ENCODE results near the gene MS4A14. TPM values are rescaled to one million over a fixed set of nuclear protein-coding genes. Genes with fewer than 3 reads are reported as not detected.

The MS4A14 gene
- polyA plus RNA-seq, 2 of the 4 experiments (the other 2 are of a cell fraction): not detected

DNA sequence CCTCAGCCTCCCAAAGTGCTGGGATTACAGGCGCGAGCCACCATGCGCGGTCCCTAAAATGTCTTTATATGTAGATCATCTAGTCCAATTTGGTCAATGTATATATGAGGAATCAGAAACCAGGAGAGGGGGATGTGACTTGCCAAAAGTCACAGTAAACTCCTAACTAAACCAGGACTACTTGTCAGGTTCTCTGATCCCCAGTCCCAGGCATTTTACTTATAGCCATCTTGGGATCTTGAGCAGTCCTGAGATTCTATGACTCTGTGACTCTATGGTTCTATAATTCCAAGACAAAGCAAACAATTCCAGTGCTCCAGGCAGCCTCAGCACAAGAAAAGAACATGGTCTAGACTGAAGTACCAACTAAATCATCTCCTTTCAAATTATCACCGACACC is 33.0 kb downstream of the MS4A14 start, which contains the start of gene MS4A5:
TSS of gene MS4A5 (plus strand) at position 301 of the 400 bp plus-strand sequence. CDS start 103 bp downstream, outside the sequence.
- H3K4me2 ChIP-seq: no peak within 1 kb of the TSS
- 84% methylated on average over 5 of the region's 5 CpGs for WGBS (ENCODE audit: missing lambda C conversion rate)
- H3K27ac ChIP-seq: no peak within 1 kb of the TSS
- H3K4me1 ChIP-seq: no peaks in the 10 kb centered on the region
- TF ChIP-seq RNF2 (IDR thresholded peaks at IDR 0.05; ENCODE audit: borderline replicate concordance, low read depth): no peak
- no peak for TF ChIP-seq HDAC2 (IDR thresholded peaks at IDR 0.05)
- TF ChIP-seq, protein P1, sequence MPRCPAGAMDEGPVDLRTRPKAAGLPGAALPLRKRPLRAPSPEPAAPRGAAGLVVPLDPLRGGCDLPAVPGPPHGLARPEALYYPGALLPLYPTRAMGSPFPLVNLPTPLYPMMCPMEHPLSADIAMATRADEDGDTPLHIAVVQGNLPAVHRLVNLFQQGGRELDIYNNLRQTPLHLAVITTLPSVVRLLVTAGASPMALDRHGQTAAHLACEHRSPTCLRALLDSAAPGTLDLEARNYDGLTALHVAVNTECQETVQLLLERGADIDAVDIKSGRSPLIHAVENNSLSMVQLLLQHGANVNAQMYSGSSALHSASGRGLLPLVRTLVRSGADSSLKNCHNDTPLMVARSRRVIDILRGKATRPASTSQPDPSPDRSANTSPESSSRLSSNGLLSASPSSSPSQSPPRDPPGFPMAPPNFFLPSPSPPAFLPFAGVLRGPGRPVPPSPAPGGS (IDR thresholded peaks at IDR 0.05): no peak
- no peak for TF ChIP-seq EHMT2 (IDR thresholded peaks at IDR 0.05; ENCODE audit: low read depth)
- TF ChIP-seq, protein P2, sequence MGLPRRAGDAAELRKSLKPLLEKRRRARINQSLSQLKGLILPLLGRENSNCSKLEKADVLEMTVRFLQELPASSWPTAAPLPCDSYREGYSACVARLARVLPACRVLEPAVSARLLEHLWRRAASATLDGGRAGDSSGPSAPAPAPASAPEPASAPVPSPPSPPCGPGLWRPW (IDR thresholded peaks at IDR 0.05): no peak
- TF ChIP-seq, protein P3, sequence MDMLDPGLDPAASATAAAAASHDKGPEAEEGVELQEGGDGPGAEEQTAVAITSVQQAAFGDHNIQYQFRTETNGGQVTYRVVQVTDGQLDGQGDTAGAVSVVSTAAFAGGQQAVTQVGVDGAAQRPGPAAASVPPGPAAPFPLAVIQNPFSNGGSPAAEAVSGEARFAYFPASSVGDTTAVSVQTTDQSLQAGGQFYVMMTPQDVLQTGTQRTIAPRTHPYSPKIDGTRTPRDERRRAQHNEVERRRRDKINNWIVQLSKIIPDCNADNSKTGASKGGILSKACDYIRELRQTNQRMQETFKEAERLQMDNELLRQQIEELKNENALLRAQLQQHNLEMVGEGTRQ (IDR thresholded peaks at IDR 0.05): no peak
- TF ChIP-seq NR3C1 (IDR thresholded peaks at IDR 0.05): no peak
- TF ChIP-seq HOXB5 (CRISPR knock-in tag; IDR thresholded peaks at IDR 0.05): no peak
- no peak within 1 kb of the TSS for H3K4me3 ChIP-seq
- ATAC-seq (no peak), FAIRE-seq (no peak), DNase-seq (ENCODE audit: low read depth in 1 of 2, low spot score in 1 of 2) (no peak)
- H3K9me3 ChIP-seq: no peaks in the 10 kb centered on the region
- ChIA-PET POLR2A (no interaction called here), CTCF (no interaction called here)

DNA sequence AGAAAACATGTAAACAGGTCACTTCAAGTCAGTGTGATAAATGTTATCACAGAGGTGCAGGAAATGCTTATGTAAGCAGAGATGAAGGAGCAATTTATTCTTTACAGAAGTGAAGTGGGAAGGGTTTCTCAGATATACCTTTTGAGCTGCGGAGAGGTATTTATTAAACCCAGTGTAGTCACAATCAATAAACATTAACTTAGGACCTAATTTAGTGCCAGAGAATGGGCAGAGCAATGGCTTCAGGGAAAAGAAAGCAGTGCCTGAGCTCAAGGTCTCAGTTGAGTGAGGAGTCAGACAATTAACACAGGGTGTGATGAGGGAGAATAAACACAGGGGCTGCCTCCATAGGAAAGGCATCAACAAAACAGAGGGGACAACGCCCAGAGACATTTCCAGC is 35.0 kb downstream of the MS4A14 start:
- DNase-seq (ENCODE audit: low read depth in 1 of 2, low spot score in 1 of 2) (no peak), FAIRE-seq (no peak), ATAC-seq (no peak)
- ChIA-PET POLR2A (no interaction called here), CTCF (no interaction called here)
- H3K9me3 ChIP-seq: no peaks in the 10 kb centered on the region
- H3K4me2 ChIP-seq: no peak overlapping the region
- TF ChIP-seq RCOR1 (IDR thresholded peaks at IDR 0.05; ENCODE audit: low read depth, low read length): no peak
- no peak overlapping the region for H3K27ac ChIP-seq
- WGBS (ENCODE audit: missing lambda C conversion rate): 39% methylated on average over 2 of the region's 2 CpGs
- no peak overlapping the region for H3K4me3 ChIP-seq
- H3K4me1 ChIP-seq: no peaks in the 10 kb centered on the region

DNA sequence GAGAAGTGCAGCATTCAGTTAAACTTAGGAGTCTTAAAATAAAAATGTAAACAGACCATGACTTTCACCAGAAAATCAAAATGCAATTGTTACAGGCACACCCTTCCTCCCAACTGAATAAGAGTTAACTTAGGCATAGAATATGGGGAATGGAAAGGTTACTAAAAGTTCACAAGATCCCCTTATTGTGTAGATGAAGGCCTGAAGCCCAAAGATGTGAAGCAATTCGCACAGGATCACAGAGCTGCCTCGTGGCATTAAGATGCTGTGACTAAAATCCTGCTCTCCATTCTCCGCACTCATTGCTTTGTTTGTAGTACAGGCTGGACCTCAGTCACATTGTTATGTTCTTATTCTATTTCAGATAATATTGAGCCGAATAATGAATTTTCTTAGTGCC is 37.1 kb downstream of the MS4A14 start:
- Histone ChIP-seq H3K4me3 (no peak overlapping the region), H3K4me1 (no peaks in the 10 kb centered on the region), H3K4me2 (no peak overlapping the region), H3K27ac (no peak overlapping the region), H3K9me3 (no peaks in the 10 kb centered on the region)
- 19% methylated on average over 4 of the region's 4 CpGs for WGBS (ENCODE audit: missing lambda C conversion rate)
- FAIRE-seq (no peak), ATAC-seq (no peak), DNase-seq (ENCODE audit: low read depth in 1 of 2, low spot score in 1 of 2) (no peak)
- POLR2A ChIA-PET: no interaction called here
- CTCF ChIA-PET: no interaction called here
- no peak for TF ChIP-seq HOXA7 (CRISPR knock-in tag; IDR thresholded peaks at IDR 0.05)
- no peak for TF ChIP-seq GATA3 (IDR thresholded peaks at IDR 0.05; ENCODE audit: borderline replicate concordance)
- TF ChIP-seq, protein P4, sequence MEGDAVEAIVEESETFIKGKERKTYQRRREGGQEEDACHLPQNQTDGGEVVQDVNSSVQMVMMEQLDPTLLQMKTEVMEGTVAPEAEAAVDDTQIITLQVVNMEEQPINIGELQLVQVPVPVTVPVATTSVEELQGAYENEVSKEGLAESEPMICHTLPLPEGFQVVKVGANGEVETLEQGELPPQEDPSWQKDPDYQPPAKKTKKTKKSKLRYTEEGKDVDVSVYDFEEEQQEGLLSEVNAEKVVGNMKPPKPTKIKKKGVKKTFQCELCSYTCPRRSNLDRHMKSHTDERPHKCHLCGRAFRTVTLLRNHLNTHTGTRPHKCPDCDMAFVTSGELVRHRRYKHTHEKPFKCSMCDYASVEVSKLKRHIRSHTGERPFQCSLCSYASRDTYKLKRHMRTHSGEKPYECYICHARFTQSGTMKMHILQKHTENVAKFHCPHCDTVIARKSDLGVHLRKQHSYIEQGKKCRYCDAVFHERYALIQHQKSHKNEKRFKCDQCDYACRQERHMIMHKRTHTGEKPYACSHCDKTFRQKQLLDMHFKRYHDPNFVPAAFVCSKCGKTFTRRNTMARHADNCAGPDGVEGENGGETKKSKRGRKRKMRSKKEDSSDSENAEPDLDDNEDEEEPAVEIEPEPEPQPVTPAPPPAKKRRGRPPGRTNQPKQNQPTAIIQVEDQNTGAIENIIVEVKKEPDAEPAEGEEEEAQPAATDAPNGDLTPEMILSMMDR (IDR thresholded peaks at IDR 0.05): no peak
- no peak for TF ChIP-seq TFCP2L1 (CRISPR knock-in tag; IDR thresholded peaks at IDR 0.05)
- no peak for TF ChIP-seq CEBPB (IDR thresholded peaks at IDR 0.05)
- no peak for TF ChIP-seq HOXB13 (CRISPR knock-in tag; IDR thresholded peaks at IDR 0.05; ENCODE audit: low read depth)
- TF ChIP-seq, protein P5, sequence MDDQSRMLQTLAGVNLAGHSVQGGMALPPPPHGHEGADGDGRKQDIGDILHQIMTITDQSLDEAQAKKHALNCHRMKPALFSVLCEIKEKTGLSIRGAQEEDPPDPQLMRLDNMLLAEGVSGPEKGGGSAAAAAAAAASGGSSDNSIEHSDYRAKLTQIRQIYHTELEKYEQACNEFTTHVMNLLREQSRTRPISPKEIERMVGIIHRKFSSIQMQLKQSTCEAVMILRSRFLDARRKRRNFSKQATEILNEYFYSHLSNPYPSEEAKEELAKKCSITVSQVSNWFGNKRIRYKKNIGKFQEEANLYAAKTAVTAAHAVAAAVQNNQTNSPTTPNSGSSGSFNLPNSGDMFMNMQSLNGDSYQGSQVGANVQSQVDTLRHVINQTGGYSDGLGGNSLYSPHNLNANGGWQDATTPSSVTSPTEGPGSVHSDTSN (IDR thresholded peaks at IDR 0.05): no peak
- TF ChIP-seq, protein P6, sequence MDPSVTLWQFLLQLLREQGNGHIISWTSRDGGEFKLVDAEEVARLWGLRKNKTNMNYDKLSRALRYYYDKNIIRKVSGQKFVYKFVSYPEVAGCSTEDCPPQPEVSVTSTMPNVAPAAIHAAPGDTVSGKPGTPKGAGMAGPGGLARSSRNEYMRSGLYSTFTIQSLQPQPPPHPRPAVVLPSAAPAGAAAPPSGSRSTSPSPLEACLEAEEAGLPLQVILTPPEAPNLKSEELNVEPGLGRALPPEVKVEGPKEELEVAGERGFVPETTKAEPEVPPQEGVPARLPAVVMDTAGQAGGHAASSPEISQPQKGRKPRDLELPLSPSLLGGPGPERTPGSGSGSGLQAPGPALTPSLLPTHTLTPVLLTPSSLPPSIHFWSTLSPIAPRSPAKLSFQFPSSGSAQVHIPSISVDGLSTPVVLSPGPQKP (IDR thresholded peaks at IDR 0.05; ENCODE audit: low read depth, low read length): no peak
- TF ChIP-seq FOSL2 (IDR thresholded peaks at IDR 0.05): no peak
- TF ChIP-seq FOSL2 (CRISPR knock-in tag; IDR thresholded peaks at IDR 0.05): no peak
- TF ChIP-seq JUNB (IDR thresholded peaks at IDR 0.05): no peak
- TF ChIP-seq NPAS2 (CRISPR knock-in tag; IDR thresholded peaks at IDR 0.05; ENCODE audit: borderline replicate concordance): no peak
- no peak for TF ChIP-seq RARB (CRISPR knock-in tag; IDR thresholded peaks at IDR 0.05)
- TF ChIP-seq ZFP36 (IDR thresholded peaks at IDR 0.05; ENCODE audit: borderline replicate concordance, partially characterized antibody): no peak
- TF ChIP-seq ZNF302 (CRISPR knock-in tag; IDR thresholded peaks at IDR 0.05): no peak
- TF ChIP-seq HEYL (CRISPR knock-in tag; IDR thresholded peaks at IDR 0.05): no peak
- TF ChIP-seq KDM5A (IDR thresholded peaks at IDR 0.05): no peak
- no peak for TF ChIP-seq RNF2 (IDR thresholded peaks at IDR 0.05; ENCODE audit: borderline replicate concordance, low read depth)
- no peak for TF ChIP-seq NFE2L2 (conservative IDR thresholded peaks at IDR 0.05; ENCODE audit: low read length)

Measured in A549 (cell line).